Measurements from ENCODE around the gene CACTIN. TPM values are rescaled to one million over a fixed set of nuclear protein-coding genes. Genes with fewer than 3 reads are reported as not detected.

Gene CACTIN
- 10 to 100 TPM; 18.4 to 23.4 TPM for total RNA-seq
- polyA plus RNA-seq, result 10 to 100 TPM; 16.7 to 19.1 TPM
- long read RNA-seq, donor 1, partial matches to known transcripts, result 0 of 7 reads
- long read RNA-seq, donor 1, other reads (novel, unspliced or antisense), result 0 of 7 reads
- long read RNA-seq, donor 2, partial matches to known transcripts, result 0 of 1 reads
- long read RNA-seq, donor 2, other reads (novel, unspliced or antisense), result 0 of 1 reads
- long read RNA-seq, donor 3, partial matches to known transcripts, result 0 of 4 reads
- long read RNA-seq, donor 3, other reads (novel, unspliced or antisense), result 0 of 4 reads
- long read RNA-seq, donor 4, partial matches to known transcripts, result 5 of 9 reads
- long read RNA-seq, donor 4, other reads (novel, unspliced or antisense), result 0 of 9 reads
- long read RNA-seq, donor 5, partial matches to known transcripts, result 0 of 6 reads
- long read RNA-seq, donor 5, other reads (novel, unspliced or antisense), result 0 of 6 reads

DNA sequence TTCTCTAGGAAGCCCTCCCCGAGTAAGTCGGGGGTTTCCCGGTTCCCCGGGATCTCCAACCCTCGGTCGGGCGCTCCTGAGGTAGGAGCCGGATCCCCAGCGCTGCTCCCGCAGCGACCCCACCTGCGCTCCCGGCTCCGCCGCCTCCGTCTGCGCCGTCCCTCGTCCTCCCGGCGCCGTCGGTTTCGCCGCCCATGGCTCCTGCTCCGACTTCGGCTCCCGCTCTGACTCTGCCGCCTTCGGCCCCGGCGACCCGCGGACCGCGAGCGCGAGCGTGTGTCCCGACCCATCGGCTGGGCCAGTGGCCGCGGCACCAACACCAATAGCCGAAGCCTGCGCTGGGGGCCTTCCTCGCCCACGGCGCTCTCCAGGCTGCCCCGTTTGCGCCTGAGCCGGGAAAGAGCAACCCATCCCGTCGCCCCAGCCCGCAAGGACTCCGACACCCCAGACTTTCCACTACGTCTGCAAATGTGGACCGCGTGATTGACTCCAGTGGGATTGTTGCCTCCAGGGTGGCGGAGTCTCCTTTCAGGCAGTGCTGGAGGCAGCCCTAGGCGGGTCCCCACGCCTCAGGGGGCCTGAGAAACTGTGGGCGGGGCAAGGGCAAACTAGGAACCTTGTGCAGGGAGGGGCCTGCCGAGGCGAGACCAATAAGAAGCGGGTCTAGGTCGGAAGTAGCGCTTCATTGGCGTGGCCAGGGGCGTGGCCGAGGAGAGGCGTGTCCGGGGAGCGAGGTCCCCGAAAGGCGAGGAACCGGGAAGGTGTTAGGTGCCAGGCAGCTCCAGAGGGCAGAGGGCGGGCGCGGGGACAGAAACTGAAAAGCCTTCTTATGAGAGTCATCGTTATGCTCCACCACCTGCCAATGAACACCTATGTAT, at the start of gene CACTIN:
TSS of gene CACTIN (minus strand) at position 318 of the 878 bp plus-strand sequence. CDS start at position 290, 28 bp downstream.
- Histone ChIP-seq H3K9ac (ENCODE audit: insufficient read depth in 1 of 2, low read length in 2 of 2) (peak within 1 kb of the TSS; percentile 72 to 89), H3K9me3 (ENCODE audit: control insufficient read depth in 4 of 4, insufficient read depth in 3 of 4, low read length in 3 of 4) (no peaks in the 10 kb centered on the region), H3K36me3 (ENCODE audit: control insufficient read depth in 4 of 4, insufficient read depth in 4 of 4, low read length in 4 of 4) (peaks cover under 1 to 25% (median 3%) of the 10 kb centered on the region in 4 donors), H3K4me3 (peak within 1 kb of the TSS; percentile 90), H3K4me1 (ENCODE audit: control insufficient read depth in 5 of 5, insufficient read depth in 5 of 5, low read length in 5 of 5) (peaks cover 3 to 11% (median 8%) of the 10 kb centered on the region in 5 donors), H3K27ac (ENCODE audit: low read depth in 1 of 2, low read length in 1 of 2) (peak within 1 kb of the TSS; percentile 92 to 99), H3K27me3 (ENCODE audit: control insufficient read depth in 3 of 3, insufficient read depth in 3 of 3, low read length in 2 of 3) (no peaks in the 10 kb centered on the region)
- TF ChIP-seq, protein P1, sequence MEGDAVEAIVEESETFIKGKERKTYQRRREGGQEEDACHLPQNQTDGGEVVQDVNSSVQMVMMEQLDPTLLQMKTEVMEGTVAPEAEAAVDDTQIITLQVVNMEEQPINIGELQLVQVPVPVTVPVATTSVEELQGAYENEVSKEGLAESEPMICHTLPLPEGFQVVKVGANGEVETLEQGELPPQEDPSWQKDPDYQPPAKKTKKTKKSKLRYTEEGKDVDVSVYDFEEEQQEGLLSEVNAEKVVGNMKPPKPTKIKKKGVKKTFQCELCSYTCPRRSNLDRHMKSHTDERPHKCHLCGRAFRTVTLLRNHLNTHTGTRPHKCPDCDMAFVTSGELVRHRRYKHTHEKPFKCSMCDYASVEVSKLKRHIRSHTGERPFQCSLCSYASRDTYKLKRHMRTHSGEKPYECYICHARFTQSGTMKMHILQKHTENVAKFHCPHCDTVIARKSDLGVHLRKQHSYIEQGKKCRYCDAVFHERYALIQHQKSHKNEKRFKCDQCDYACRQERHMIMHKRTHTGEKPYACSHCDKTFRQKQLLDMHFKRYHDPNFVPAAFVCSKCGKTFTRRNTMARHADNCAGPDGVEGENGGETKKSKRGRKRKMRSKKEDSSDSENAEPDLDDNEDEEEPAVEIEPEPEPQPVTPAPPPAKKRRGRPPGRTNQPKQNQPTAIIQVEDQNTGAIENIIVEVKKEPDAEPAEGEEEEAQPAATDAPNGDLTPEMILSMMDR (IDR thresholded peaks at IDR 0.05; ENCODE audit: control extremely low read depth, extremely low read depth), result no peak
- DNase-seq, result peak; percentile 98 to 99 (median 98)
- WGBS, 2 donors, result 0% methylated on average over 76 to 80 of the region's 80 CpGs
- peak; percentile 99 for ATAC-seq (ENCODE audit: insufficient read depth, low FRiP score)

DNA sequence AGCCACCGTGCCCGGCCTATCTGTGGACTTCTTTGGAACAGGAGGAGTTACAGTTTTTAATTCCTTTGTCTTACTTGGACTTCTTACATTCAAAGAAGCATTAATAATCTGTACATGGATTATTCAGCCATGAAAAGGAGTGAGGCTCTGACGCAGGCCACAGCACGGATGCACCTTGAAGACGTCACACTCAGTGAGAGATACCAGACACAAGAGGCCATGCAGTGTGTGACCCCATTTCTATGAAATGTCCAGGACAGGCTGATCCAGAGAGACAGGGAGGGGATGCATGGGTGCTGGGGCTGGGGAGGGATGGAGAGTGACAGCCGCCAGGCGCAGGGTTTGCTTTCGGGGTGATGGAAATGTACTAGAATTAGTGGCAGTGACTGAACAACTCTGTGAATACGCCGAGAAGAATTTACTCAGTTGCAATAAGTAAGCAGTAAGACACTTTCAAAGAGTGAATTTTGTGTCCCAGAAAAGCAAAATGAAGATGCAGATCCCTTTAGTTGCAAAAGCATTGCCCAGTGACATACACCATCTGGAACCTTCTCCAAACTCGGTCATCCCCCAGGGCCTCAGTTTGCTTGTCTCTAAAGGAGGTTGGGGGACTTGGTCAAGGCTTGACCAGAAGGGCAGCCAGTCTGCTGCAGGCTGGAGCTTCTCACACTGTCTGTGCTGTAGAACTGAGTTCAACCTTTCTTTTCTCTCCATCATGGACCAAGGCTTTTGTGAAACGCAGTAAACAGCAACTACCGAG, 48.4 kb upstream of the CACTIN start:
- DNase-seq, result no peak
- Histone ChIP-seq H3K9me3 (ENCODE audit: control insufficient read depth in 4 of 4, insufficient read depth in 3 of 4, low read length in 3 of 4) (no peaks in the 10 kb centered on the region), H3K4me3 (no peak overlapping the region), H3K27ac (ENCODE audit: low read depth in 1 of 2, low read length in 1 of 2) (no peak overlapping the region), H3K4me1 (ENCODE audit: control insufficient read depth in 5 of 5, insufficient read depth in 5 of 5, low read length in 5 of 5) (peaks cover 0 to 24% (median 14%) of the 10 kb centered on the region in 5 donors), H3K36me3 (ENCODE audit: control insufficient read depth in 4 of 4, insufficient read depth in 4 of 4, low read length in 4 of 4) (peaks cover 0 to 5% (median under 1%) of the 10 kb centered on the region in 4 donors), H3K27me3 (ENCODE audit: control insufficient read depth in 3 of 3, insufficient read depth in 3 of 3, low read length in 2 of 3) (no peaks in the 10 kb centered on the region), H3K9ac (ENCODE audit: insufficient read depth in 1 of 2, low read length in 2 of 2) (no peak overlapping the region)
- TF ChIP-seq, protein P1 (IDR thresholded peaks at IDR 0.05; ENCODE audit: control extremely low read depth, extremely low read depth), result no peak
- WGBS, 2 donors, result 93 to 95% methylated on average over 13 of the region's 13 CpGs
- ATAC-seq (ENCODE audit: insufficient read depth, low FRiP score), result no peak

DNA sequence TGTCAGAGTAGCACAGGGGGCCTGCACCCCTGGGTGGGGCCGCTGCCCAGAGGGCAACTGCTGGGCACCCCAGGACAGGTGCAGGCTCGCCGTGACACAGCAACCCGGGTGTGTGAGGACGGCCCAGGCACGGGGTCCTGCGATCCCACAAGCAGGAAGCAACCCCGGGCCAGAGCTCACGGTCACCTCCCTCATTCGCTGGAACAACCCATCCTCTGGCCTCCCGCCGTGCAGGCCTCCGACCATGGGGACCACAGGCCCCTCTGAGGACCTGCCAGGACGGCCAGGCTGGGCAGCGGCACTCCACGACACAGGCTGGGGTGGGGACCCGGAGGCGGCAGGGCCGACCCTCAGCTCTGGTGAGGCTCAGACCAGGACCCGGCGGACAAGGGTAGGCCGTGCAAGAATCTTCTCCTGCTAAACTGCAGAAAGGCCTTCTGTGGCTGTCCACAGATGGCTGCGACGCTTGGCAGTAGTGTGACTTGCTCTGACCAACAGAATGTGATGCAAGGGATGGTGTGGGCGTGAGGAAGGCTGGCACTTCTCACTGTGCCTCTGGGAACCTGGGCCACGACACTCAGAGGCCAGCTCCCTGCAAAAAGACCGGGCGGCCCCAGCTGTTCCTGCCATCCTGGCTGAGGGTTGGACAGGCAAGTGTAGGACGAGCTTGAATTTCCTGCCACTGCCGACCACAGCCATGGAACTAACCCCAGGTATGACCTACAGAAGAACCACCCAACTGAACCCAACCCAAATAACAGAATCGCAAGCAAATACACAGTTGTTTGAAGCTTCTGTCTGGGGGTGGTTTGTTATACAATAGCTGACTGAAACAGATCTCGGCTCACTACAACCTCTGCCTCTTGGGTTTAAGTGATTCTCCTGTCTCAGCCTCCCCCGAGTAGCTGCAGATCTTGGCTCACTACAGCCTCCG, 47.2 kb upstream of the CACTIN start:
- Histone ChIP-seq H3K4me1 (ENCODE audit: control insufficient read depth in 5 of 5, insufficient read depth in 5 of 5, low read length in 5 of 5) (peaks cover 0 to 25% (median 14%) of the 10 kb centered on the region in 5 donors), H3K27me3 (ENCODE audit: control insufficient read depth in 3 of 3, insufficient read depth in 3 of 3, low read length in 2 of 3) (no peaks in the 10 kb centered on the region), H3K27ac (ENCODE audit: low read depth in 1 of 2, low read length in 1 of 2) (no peak overlapping the region), H3K9me3 (ENCODE audit: control insufficient read depth in 4 of 4, insufficient read depth in 3 of 4, low read length in 3 of 4) (no peaks in the 10 kb centered on the region), H3K4me3 (no peak overlapping the region), H3K9ac (ENCODE audit: insufficient read depth in 1 of 2, low read length in 2 of 2) (no peak overlapping the region), H3K36me3 (ENCODE audit: control insufficient read depth in 4 of 4, insufficient read depth in 4 of 4, low read length in 4 of 4) (peaks cover 0 to 2% (median under 1%) of the 10 kb centered on the region in 4 donors)
- 94% methylated on average over 34 of the region's 34 CpGs for WGBS, 2 donors
- DNase-seq, result no peak
- no peak for ATAC-seq (ENCODE audit: insufficient read depth, low FRiP score)
- TF ChIP-seq, protein P1 (IDR thresholded peaks at IDR 0.05; ENCODE audit: control extremely low read depth, extremely low read depth), result no peak
